ENCODE measurements around the gene TM9SF2.

DNA sequence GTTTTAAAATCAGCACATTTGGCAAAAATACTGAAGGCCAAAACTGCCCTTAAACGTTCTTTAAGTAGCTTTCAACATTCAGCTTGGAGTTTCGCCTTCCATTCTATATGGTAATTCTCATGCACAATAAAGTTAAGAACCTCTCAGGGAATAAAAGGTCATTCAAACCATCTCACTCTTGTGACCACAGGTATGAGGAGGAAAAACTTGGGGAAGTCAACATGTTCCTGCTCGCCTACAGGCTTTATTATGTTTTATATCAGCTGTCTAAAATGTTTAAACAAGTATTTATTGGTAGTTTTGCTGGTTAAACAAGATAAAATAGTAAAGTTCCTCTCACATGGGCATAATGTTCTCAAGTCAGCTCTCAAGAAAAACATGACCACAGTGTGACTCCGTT, 19.9 kb upstream of the TM9SF2 start:
- TF ChIP-seq, protein P1, sequence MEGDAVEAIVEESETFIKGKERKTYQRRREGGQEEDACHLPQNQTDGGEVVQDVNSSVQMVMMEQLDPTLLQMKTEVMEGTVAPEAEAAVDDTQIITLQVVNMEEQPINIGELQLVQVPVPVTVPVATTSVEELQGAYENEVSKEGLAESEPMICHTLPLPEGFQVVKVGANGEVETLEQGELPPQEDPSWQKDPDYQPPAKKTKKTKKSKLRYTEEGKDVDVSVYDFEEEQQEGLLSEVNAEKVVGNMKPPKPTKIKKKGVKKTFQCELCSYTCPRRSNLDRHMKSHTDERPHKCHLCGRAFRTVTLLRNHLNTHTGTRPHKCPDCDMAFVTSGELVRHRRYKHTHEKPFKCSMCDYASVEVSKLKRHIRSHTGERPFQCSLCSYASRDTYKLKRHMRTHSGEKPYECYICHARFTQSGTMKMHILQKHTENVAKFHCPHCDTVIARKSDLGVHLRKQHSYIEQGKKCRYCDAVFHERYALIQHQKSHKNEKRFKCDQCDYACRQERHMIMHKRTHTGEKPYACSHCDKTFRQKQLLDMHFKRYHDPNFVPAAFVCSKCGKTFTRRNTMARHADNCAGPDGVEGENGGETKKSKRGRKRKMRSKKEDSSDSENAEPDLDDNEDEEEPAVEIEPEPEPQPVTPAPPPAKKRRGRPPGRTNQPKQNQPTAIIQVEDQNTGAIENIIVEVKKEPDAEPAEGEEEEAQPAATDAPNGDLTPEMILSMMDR (IDR thresholded peaks at IDR 0.05), result no peak
- no peak for TF ChIP-seq POLR2A (IDR thresholded peaks at IDR 0.05)

Measured in Peyer's patch (tissue), 4 donors.